CD4-positive, alpha-beta T cell treated with Interleukin-12 subunit alpha and Interleukin-12 subunit beta, for 1 hour (primary cell): ENCODE results near the gene MAD1L1.
A peak's percentile ranks its signal among the peaks of the same experiment; 100 is the strongest.

ENCODE experiments used
- DNase-seq: peaks from one replicate; pipeline ENCODE4 v3.0.0-alpha.2; 2020

Gene MAD1L1

GRCh38 chr7:2241580-2242540 lies 9.1 kb upstream of the MAD1L1 start, which contains the start of the genes MRM2 and NUDT1:
TSS of gene MRM2 (minus strand) at chr7:2242205. CDS start at chr7:2242169, 36 bp downstream.
TSS of gene NUDT1 (plus strand) at chr7:2242226. CDS start at chr7:2244575, 2,349 bp downstream.
- peak; percentile 72 for DNase-seq

DNA sequence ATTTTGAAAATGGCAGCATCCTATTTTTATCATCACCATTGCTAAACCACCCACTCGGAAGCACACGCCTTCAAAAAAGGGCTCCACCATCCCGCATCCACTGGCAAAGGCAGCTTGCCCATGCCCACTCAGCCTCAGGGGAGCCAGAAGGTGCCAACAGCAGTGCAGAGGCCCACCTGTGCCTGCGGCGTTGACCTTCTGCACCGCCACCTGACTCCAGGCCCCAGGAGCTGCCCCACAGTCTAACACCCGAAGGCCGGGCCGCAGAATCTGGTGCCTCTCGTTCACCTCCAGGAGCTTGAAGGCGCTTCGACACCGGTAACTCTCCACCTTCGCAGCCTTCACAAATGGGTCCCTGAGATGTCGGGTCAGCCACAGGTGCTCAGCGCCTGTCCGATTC lies 6.5 kb upstream of the MAD1L1 start:
- DNase-seq, result no peak

DNA sequence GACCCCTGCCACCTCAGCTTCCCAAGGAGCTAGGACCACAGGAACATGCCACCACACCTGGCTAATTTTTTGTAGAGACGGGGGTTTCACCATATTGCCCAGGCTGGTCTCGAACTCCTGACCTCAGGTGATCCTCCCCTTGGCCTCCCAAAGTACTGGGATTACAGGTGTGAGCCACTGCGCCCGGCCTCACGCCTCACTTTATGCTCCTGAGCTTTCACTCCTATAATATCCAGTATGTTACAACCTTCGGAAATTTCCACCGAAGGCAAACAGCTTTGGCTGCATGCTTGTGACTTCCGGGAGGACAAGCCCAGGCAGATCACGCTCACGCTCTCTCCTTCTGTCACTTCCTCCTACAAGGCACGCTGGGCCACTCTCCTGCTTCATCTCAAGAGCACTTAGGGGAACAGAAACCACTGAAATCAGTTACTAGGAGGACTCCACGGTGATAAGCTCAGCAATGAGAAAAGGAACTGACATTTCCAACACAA lies 4.4 kb upstream of the MAD1L1 start:
- DNase-seq, result peak; percentile 14

DNA sequence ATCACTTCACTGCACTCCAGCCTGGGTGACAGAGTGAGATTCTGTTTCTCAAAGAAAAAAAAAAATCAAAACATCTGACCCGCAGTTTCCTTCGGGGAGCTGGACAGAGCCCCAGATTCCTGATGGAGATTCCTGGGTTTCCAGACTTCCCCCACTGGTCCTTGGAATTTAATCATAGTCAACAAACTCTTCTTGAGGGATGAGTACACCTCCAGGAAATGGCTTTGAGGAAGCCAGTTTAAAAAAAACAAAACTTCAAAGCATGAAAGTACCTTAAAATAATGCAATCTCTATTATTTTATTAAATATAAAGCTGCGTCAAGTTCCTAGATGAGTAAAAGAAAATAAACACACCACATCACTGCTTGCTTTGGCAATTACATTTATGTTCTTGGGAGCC lies 1.2 kb upstream of the MAD1L1 start:
- no peak for DNase-seq

DNA sequence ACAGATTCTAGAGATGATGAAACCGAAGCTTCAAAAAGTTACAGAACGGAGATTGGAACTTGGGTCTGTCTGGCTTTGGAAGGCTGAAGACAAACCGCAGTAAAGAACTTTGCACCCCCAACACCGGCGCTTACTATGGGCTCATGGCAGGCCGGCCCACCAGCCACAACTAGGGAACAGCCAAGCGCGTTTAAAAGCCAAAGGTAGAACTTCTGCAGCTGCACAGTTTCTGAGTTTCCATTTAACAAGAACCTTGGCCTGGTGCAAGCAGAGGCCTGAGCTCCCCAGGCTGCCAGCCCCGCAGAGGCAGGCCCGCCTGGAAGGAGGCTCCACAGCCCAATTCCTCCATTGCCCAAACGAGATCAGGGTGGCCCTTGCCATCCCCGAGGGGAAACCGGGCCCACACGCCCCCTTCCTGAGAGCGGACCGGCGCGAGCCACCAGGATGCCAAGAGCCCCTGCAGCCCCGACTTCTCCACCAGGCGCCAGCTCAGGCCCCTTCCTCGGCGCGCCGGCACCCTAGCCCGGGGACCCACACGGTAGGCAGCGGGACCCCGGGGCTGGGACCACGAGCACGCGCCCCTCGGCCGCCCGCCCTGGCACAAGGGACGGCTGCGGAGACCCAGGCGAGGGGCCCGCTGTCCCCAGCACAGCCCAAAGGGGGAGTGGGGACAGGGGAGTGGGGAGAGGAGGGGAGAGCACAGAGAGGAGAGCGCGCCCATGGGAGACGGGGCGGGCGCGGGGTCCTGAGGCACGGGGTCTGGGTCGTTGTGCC lies 566 bp downstream of the MAD1L1 start:
- DNase-seq, result no peak

DNA sequence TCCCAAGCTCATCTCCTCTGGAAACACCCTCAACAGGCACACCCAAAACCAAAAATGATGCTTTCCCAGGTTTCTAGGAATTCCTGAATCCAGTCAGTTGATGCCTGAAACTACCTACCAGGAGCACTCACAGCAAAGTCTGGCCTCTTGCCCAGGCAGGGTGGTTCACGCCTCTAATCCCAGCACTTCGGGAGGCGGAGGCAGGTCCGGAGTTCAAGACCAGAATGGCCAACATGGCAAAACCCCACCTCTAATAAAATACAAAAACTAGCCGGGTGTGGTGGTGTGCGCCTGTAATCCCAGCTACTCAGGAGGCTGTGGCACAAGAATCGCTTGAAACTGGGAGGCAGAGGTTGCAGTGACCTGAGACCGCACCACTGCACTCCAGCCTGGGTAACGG lies 1.9 kb downstream of the MAD1L1 start:
- no peak for DNase-seq

DNA sequence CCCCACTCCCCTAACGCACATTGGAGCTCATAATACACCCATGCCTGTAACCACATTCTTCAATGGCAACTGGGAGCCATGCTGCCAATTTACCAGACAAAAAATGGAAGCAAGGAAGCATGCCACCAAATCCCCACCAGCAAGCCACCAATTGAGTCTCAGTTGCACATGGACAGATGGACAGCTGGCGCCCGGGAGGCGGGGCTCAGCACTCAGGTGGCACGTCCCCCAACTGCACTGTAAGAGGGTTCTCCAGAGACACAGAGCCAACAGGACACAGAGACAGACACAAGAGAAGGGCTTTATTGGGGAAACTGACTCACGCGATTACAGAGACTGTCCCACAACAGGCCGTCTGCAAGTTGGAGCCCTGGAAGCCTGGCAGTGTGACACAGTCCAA lies 2.5 kb downstream of the MAD1L1 start:
- no peak for DNase-seq

- no peak for DNase-seq
Observed at GRCh38 chr7:2229467-2229866, 3.3 kb downstream of the MAD1L1 start.

DNA sequence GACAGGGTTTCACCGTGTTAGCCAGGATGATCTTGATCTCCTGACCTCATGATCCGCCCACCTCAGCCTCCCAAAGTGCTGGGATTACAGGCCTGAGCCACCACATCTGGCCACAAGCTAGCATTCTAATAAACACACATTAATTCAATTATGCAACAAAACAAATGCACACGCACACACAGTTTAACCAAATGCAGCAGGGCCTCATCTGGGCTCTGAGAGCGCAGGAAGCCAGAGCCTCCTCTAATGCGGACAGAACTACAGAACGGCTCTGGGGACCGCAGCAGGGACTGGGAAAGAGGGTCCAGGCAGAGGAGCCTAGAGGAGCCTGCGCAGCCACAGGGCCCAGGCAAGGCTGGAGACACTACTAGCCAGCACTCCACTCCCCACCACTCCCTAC lies 3.8 kb downstream of the MAD1L1 start:
- DNase-seq, result no peak

GRCh38 chr7:2227699-2228098 lies 5.0 kb downstream of the MAD1L1 start:
- DNase-seq, result no peak

- DNase-seq, result no peak
Observed at GRCh38 chr7:2225830-2226229, 6.9 kb downstream of the MAD1L1 start.

- DNase-seq, result no peak
Observed at GRCh38 chr7:2225336-2225735, 7.4 kb downstream of the MAD1L1 start.

DNA sequence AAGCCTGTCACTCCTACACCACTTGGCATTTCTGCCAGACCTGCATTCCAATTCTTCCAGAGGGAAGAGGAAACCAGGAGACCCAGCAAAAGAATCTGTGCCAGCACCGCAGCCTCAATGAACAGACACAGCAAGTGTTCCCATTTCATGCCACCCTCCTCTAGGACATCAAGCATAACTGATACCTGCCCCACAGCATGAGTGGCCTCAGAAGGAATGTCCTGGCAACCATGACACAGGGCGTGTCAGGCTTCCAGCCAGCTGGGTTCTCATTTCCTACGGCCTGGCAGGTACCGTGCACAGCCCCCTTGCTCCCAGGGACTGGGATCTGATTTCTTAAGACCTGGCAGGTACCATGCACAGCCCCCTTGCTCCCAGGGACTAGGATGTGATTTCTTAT lies 7.8 kb downstream of the MAD1L1 start:
- DNase-seq, result no peak

DNA sequence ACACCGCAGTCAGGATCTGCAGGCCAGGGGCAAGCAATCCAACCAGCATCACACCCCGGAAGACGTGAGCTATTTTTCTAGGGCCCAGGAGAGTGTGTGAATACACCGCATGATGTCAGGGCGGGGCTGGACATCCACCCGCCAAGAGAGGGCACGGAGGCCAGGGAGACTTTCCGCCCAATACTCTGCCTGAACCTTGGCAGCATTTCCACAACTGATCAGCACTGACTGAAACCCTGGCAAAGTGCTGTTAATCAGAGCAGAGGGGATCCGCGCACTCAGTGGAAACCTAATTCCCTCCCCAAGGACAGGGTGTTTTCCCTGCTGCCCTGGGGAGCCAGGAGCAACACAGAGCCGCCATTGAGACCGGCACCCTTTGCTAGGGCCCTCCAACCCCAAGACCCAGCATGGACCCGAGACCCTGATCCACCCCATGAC lies 8.2 kb downstream of the MAD1L1 start:
- no peak for DNase-seq

DNA sequence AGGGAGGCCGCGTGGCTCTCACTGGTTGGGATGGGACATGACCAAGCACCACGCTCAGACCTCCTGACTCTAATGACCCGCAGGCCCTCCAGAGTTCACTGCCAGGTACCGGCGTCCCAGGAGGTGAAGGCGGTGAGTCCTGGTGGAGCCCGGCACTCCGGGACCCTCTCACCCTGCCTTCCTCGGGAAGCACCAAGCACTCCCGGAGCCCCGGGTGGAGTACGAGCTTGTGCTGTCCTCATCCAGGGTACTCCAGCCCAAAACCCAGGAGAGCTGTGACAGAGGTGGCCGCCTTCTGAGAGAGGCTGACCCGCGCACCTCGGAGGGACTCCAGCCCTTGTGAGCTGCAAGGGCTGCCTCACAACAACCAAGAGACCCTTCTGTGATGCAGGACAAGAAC lies 9.4 kb downstream of the MAD1L1 start:
- no peak for DNase-seq

- no peak for DNase-seq
Observed at GRCh38 chr7:2222516-2222915, 10.2 kb downstream of the MAD1L1 start.

DNA sequence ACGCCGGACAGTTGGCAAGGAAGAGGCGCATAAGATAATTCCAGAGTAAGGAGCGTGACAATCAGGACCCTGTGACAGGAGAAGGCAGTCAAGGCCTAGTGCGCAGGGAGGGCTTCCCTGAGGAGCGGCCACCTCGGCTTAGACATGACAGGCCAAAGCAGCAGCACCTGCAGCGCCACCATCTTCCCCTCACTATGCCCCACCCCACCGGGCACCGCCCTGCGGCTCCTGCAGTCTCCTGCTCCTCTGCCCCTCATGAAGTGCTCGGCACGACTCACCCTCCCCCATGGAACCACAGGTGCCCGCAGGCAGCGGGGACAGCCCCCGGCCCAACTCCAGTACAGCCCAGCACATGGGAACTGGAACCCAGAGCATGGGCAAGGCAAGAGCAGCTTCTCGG lies 11.8 kb downstream of the MAD1L1 start:
- no peak for DNase-seq

DNA sequence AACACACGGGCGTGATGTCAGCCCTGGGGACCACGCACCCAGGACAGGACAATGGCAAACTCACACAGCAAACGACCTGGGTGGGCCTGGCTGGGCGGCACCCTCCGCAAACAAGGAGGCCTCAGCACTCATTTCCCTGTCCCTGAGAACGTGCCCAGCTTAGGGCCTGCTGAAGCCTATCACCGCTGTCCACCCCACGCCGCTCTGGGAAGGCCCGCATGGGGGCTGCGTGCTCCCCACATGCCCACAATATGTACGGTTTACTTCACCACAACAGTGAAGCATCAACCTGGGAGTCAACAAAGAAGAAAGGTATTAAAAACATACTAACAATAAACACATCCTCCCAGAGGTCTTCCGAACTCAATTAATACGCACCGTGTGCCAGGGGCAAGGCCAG lies 12.2 kb downstream of the MAD1L1 start:
- DNase-seq, result no peak

GRCh38 chr7:2220030-2220429 lies 12.7 kb downstream of the MAD1L1 start:
- no peak for DNase-seq

DNA sequence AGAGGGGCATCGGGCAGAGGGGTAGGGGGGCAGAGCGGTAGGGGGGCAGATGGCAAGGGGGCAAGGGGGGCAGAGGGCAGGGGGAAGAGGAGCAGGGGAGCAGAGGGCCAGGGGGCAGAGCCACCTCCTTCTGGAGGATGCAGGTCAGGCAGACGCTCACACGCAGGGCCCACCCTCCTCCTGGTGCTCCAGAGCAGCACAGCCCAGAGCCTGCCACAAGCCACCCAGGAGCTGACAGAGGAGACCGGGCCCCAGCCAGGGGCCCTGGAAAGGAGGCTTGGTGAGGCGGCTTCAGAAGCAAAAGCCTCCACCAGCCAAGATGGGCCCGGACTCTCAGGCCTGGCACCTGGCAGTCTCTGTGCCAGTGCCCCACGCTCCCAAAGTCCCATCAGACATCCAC lies 13.1 kb downstream of the MAD1L1 start:
- DNase-seq, result no peak

- DNase-seq, result no peak
Observed at GRCh38 chr7:2219136-2219535, 13.6 kb downstream of the MAD1L1 start.

DNA sequence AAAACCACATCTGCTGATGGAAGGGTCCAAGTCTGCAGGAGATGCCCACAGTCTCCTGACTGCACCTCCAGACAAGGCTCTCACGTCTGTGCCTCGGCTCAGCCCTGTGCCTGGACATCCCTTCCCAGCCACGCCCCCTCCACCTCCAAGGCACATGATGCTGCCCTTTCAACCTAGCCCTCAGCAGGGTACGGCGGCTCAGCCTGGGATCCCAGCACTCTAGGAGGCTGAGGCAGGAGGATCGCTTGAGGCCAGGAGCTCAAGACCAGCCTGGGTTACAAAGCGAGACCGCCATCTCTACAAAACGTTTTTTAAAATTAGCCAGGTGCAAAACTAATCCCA lies 14.3 kb downstream of the MAD1L1 start:
- no peak for DNase-seq

- no peak for DNase-seq
Observed at GRCh38 chr7:2217716-2218443, 14.9 kb downstream of the MAD1L1 start.
